HCT116 (cell line): Measurements from ENCODE around the gene CT45A1. TPM values are rescaled to one million over a fixed set of nuclear protein-coding genes. Genes with fewer than 3 reads are reported as not detected.

ENCODE experiments used
- ATAC-seq: fragments of 200-7000 bp; cut with Tn5 transposase; 2 replicates; pipeline ENCODE4 v1.9.1; 2020; ENCODE audit warnings: mild to moderate bottlenecking, moderate library complexity
- BruUV-seq: library from RNA; stranded (reverse); fragments of 400-500 nt; replicated peaks from 2 replicates; lab custom pipeline; 2021; lab: Mats Ljungman, UMichigan
- CTCF ChIA-PET: fragments of 300-600 bp; sonication (Branson Sonifier 250); formaldehyde crosslinking; loops from one replicate; lab custom pipeline; 2021; ENCODE audit warnings: antibody characterized with exemption; lab: Charles Lee
- POLR2A ChIA-PET: fragments of 300-600, 350-600 bp; sonication (Branson Sonifier 250); formaldehyde crosslinking; loops from one replicate; lab custom pipeline; 2021; ENCODE audit warnings: antibody characterized with exemption; lab: Charles Lee
- RAD21 ChIA-PET, 2 experiments: fragments of 300-600 bp; sonication (Branson Sonifier 250); formaldehyde crosslinking; loops; one replicate each; lab custom pipeline; 2023; ENCODE audit warnings: low total read pairs in 2 of 2; ENCODE audit not compliant: uncharacterized antibody in 2 of 2, unreplicated experiment in 2 of 2, low non-redundant PET in 1 of 2; lab: Charles Lee
- DNase-seq: peaks from one replicate; pipeline ENCODE4 v3.0.0-alpha.2; 2010; ENCODE audit warnings: low read depth, low spot score
- H2AFZ ChIP-seq: fragments of 200-600 bp; shearing (Covaris generic), sonication (generic); 2 replicates; pipeline ENCODE4 v1.6.1; 2017; ENCODE audit warnings: low read depth, mixed run types, mixed read lengths, antibody characterized with exemption, low read length; ENCODE audit not compliant: poor library complexity, severe bottlenecking
- H3K27ac ChIP-seq: 2 replicates; pipeline ENCODE4 v1.5.1; 2012; ENCODE audit warnings: low read depth, low read length
- H3K27me3 ChIP-seq: fragments of 200-600 bp; sonication (generic); 2 replicates; pipeline ENCODE4 v1.6.1; 2016; ENCODE audit warnings: mixed run types, low read length, mixed read lengths; ENCODE audit not compliant: insufficient read depth
- H3K36me3 ChIP-seq, 2 experiments: fragments of 200-500 bp in 1 of 2; fragments of 200-600 bp in 1 of 2; sonication (Bioruptor generic) in 1 of 2; sonication (generic) in 1 of 2; 2 replicates each; pipeline versions ENCODE4 v1.5.1 to v1.6.1; 2014 to 2016; ENCODE audit warnings: low read length in 2 of 2, inconsistent platforms in 1 of 2, mixed read lengths in 1 of 2, mixed run types in 1 of 2; ENCODE audit not compliant: insufficient read depth in 2 of 2, control insufficient read depth in 1 of 2
- H3K4me1 ChIP-seq, 2 experiments: fragments of 200-600 bp in 1 of 2; sonication (generic) in 1 of 2; 2 replicates each; pipeline versions ENCODE4 v1.5.1 to v1.6.1; 2012 to 2017; ENCODE audit warnings: low read length in 2 of 2, inconsistent platforms in 1 of 2, mild to moderate bottlenecking in 1 of 2, mixed read lengths in 1 of 2, mixed run types in 1 of 2, moderate library complexity in 1 of 2; ENCODE audit not compliant: insufficient read depth in 2 of 2, control insufficient read depth in 1 of 2
- H3K4me2 ChIP-seq: fragments of 200-600 bp; sonication (generic); 2 replicates; pipeline ENCODE4 v1.6.1; 2017; ENCODE audit warnings: mixed run types, low read length, mixed read lengths
- H3K4me3 ChIP-seq, 2 experiments: fragments of 200-600 bp in 1 of 2; sonication (generic) in 1 of 2; replicated peaks in 1 of 2; 2 replicates each; pipeline ENCODE4 v1.5.1; 2011 to 2016; ENCODE audit warnings: low read length in 2 of 2, control low read depth in 1 of 2, low read depth in 1 of 2, mild to moderate bottlenecking in 1 of 2, mixed read lengths in 1 of 2, mixed run types in 1 of 2
- H3K79me2 ChIP-seq: fragments of 200-600 bp; sonication (generic); 2 replicates; pipeline ENCODE4 v1.6.1; 2017; ENCODE audit warnings: mild to moderate bottlenecking, mixed run types, low read length, moderate library complexity, mixed read lengths; ENCODE audit not compliant: insufficient read depth
- H3K9ac ChIP-seq: fragments of 200-600 bp; sonication (generic); 2 replicates; pipeline ENCODE4 v1.6.1; 2016; ENCODE audit warnings: low read length, mixed read lengths
- H3K9me2 ChIP-seq: fragments of 200-600 bp; sonication (generic), shearing (Covaris generic); 2 replicates; pipeline ENCODE4 v1.6.1; 2017; ENCODE audit warnings: mixed run types, mild to moderate bottlenecking, moderate library complexity; ENCODE audit not compliant: insufficient read depth
- H3K9me3 ChIP-seq, 2 experiments: fragments of 200-500 bp in 1 of 2; fragments of 200-600 bp in 1 of 2; sonication (Bioruptor generic) in 1 of 2; sonication (generic) in 1 of 2; 2 replicates each; pipeline ENCODE4 v1.6.1; 2014 to 2017; ENCODE audit warnings: low read length in 2 of 2, mixed read lengths in 2 of 2, inconsistent platforms in 1 of 2, low read depth in 1 of 2, mild to moderate bottlenecking in 1 of 2, mixed run types in 1 of 2, moderate library complexity in 1 of 2; ENCODE audit not compliant: control insufficient read depth in 1 of 2, insufficient read depth in 1 of 2
- H4K20me1 ChIP-seq: fragments of 200-600 bp; sonication (generic), shearing (Covaris generic); 2 replicates; pipeline ENCODE4 v1.6.1; 2017; ENCODE audit warnings: mixed run types, mild to moderate bottlenecking, moderate library complexity; ENCODE audit not compliant: insufficient read depth
- CTCF ChIP-seq, 3 experiments: fragments of 200-600 bp in 1 of 3; sonication (generic) in 1 of 3; IDR thresholded peaks in 2 of 3; conservative IDR thresholded peaks in 1 of 3; 2 replicates each; pipeline ENCODE4 v1.5.1; 2012 to 2017; ENCODE audit warnings: low read depth in 2 of 3, low read length in 2 of 3, antibody characterized with exemption in 1 of 3, borderline replicate concordance in 1 of 3, control low read depth in 1 of 3, mild to moderate bottlenecking in 1 of 3, mixed read lengths in 1 of 3, mixed run types in 1 of 3, moderate library complexity in 1 of 3; ENCODE audit not compliant: insufficient read depth in 1 of 3
- FOSL1 ChIP-seq: IDR thresholded peaks from 2 replicates; pipeline ENCODE4 v1.6.1; 2012; ENCODE audit warnings: low read depth
- POLR2AphosphoS5 ChIP-seq: IDR thresholded peaks from 2 replicates; pipeline ENCODE4 v1.6.1; 2011; ENCODE audit warnings: mild to moderate bottlenecking, low read depth, low read length, moderate library complexity
- RAD21 ChIP-seq: IDR thresholded peaks from 2 replicates; pipeline ENCODE4 v1.6.1; 2012; ENCODE audit warnings: low read depth, mild to moderate bottlenecking
- SRF ChIP-seq: IDR thresholded peaks from 2 replicates; pipeline ENCODE4 v1.6.1; 2012; ENCODE audit warnings: low read depth
- intact Hi-C: fragments of 100-400 bp; cut with micrococcal nuclease; formaldehyde crosslinking; loops from 2 replicates; pipeline ENCODE4 v1.10.0; 2022
- total RNA-seq: library from RNA; stranded (reverse); gene quantifications from one replicate; pipeline ENCODE4 v1.2.1, GENCODE V29; 2021; ENCODE audit not compliant: unreplicated experiment
- TF ChIP-seq, protein P1 (sequence below): IDR thresholded peaks from 2 replicates; pipeline ENCODE4 v1.6.1; 2012

Gene CT45A1
- total RNA-seq, 1 experiment from 2014 or later = not detected

GRCh38 chrX:135695471-135695870 lies 18.0 kb upstream of the CT45A1 start:
- CTCF ChIA-PET = no interaction called here
- no peaks in the 10 kb centered on the region for H4K20me1 ChIP-seq
- H3K9ac ChIP-seq = no peak overlapping the region
- no peak overlapping the region for H3K4me3 ChIP-seq
- POLR2A ChIA-PET = no interaction called here
- no peaks in the 10 kb centered on the region for H3K27me3 ChIP-seq
- RAD21 ChIA-PET = no interaction called here
- no peak overlapping the region for H3K4me2 ChIP-seq
- no TSS peak for BruUV-seq
- H3K9me2 ChIP-seq = no peaks in the 10 kb centered on the region
- ATAC-seq = no peak
- no peaks in the 10 kb centered on the region for H3K36me3 ChIP-seq
- no peak overlapping the region for H2AFZ ChIP-seq
- H3K9me3 ChIP-seq = no peaks in the 10 kb centered on the region
- H3K27ac ChIP-seq = no peak overlapping the region
- intact Hi-C loops = no loop called here
- no peak for DNase-seq
- no peaks in the 10 kb centered on the region for H3K4me1 ChIP-seq
- TF ChIP-seq, protein P1, sequence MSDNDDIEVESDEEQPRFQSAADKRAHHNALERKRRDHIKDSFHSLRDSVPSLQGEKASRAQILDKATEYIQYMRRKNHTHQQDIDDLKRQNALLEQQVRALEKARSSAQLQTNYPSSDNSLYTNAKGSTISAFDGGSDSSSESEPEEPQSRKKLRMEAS = no peak
- TF ChIP-seq POLR2AphosphoS5 (no peak), FOSL1 (no peak)
- no peaks in the 10 kb centered on the region for H3K79me2 ChIP-seq

DNA sequence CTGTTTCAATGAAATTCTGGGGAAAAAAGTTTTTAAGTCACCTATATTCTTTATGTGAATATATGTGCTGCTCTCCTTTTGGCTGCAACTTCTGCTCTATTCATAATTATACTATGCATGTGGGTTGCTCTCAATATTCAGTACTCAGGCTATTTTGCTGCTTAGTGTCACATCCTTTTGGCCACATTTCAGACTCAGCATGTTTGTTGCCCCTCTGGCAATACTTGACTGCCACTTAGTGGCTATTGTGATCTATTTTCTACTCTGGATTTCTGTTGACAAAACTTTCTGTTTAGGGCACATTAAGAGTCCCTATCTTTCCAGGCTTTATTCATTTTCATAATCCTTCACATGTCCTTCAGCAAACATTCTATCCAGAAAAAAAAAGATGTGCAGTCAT lies 15.8 kb upstream of the CT45A1 start:
- ATAC-seq = no peak
- Histone ChIP-seq H4K20me1 (no peaks in the 10 kb centered on the region), H3K4me1 (no peaks in the 10 kb centered on the region), H3K36me3 (no peaks in the 10 kb centered on the region), H3K9me3 (no peaks in the 10 kb centered on the region), H3K27me3 (no peaks in the 10 kb centered on the region), H3K27ac (no peak overlapping the region), H3K9ac (no peak overlapping the region), H3K4me2 (no peak overlapping the region), H3K4me3 (no peak overlapping the region), H3K79me2 (no peaks in the 10 kb centered on the region), H3K9me2 (no peaks in the 10 kb centered on the region), H2AFZ (no peak overlapping the region)
- TF ChIP-seq CTCF (IDR thresholded peaks at IDR 0.05 in 2 of 3, conservative IDR thresholded peaks at IDR 0.05 in 1 of 3; ENCODE audit: borderline replicate concordance in 1 of 3, insufficient read depth in 1 of 3, low read depth in 2 of 3, low read length in 2 of 3) (0 out of 6 replicates have a peak, but pooled peaks of 1 of the 3 experiments have one; percentile 15), RAD21 (peak; percentile 41), SRF (no peak)
- BruUV-seq = no TSS peak
- RAD21 ChIA-PET = no interaction called here
- intact Hi-C loops = no loop called here
- CTCF ChIA-PET = no interaction called here
- POLR2A ChIA-PET = no interaction called here
- no peak for DNase-seq
